GM18858 (cell line): ENCODE measurements around the gene PCDHGA11.
A peak's percentile ranks its signal among the peaks of the same experiment; 100 is the strongest.
"Not testable (repeated sequence)": the region's sequence is repeated elsewhere in the genome, so short reads cannot be mapped to it uniquely, and the experiment has no call there.

ENCODE experiments used
- ATAC-seq: cut with Tn5 transposase; IDR thresholded peaks from one replicate; pipeline ENCODE4 v1.9.1; 2021; ENCODE audit not compliant: unreplicated experiment

The PCDHGA11 gene

GRCh38 chr5:141420855-141421488 is at the start of gene PCDHGA11:
Gene PCDHGA11, plus strand, starts transcription at chr5:141421051. Its CDS starts 177 bp downstream, at chr5:141421228.
- no peak for ATAC-seq

GRCh38 chr5:141371572-141372475 is 49.0 kb upstream of the PCDHGA11 start:
- no peak for ATAC-seq

DNA sequence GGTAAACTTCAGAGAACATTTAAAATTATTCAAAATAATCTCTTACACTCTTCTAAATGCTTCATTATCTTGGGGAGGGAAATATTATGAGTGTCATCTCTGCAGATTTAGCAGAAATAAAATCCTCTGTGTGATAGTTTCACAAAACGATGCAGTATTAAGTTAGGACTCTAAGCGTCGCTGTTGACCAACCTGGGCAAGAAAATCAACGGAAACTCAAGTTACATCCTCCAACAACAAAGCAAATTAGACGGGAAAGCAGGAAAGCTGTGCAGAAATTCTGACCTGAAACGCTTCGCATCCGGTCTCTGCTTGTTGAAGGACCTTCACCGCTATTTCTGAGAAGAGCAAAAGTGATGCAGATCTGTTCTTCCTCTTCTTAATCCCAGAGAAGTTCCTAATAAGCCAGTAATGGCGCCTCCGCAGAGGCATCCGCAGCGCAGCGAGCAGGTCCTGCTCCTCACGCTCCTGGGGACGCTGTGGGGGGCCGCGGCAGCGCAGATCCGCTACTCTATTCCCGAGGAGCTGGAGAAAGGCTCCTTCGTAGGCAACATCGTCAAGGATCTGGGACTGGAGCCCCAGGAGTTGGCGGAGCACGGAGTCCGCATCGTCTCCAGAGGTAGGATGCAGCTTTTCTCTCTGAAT is 47.1 kb upstream of the PCDHGA11 start, which contains the start of gene PCDHGA6:
PCDHGA6 (plus strand) TSS at position 219 of the 645 bp plus-strand sequence; CDS start at position 412, 193 bp downstream.
- ATAC-seq = no peak

GRCh38 chr5:141374627-141375026 is 46.2 kb upstream of the PCDHGA11 start:
- no peak for ATAC-seq

- not testable (repeated sequence) for ATAC-seq
Observed at GRCh38 chr5:141375444-141376155, 45.3 kb upstream of the PCDHGA11 start.

DNA sequence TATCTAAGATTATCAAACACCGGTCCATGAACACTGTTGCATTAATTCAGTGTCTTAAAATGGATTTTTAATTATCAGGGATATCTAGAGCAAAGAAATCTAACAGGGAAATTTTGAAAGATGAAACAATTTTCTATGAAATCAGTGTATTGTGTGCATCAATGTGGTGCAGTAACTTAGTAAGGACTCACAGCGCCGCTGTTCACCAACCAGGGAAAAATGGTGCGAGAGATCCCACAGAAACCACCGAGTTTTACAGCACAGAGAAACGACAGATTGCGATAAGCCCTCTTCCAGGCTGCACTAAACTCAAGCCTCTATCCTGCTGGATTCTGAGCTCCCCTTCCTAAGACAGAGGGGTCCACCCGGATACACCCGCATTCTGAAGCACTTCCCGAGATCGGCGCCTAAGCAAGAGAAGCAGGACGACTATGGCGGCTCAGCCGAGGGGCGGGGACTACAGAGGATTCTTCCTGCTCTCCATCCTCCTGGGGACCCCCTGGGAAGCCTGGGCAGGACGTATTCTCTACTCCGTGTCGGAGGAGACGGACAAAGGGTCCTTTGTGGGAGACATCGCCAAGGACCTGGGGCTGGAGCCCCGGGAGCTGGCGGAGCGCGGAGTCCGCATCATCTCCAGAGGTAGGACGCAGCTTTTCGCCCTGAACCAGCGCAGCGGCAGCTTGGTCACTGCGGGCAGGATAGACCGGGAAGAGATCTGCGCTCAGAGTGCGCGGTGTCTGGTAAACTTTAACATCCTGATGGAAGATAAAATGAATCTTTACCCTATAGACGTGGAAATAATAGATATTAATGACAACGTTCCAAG is 38.2 kb upstream of the PCDHGA11 start, which contains the start of gene PCDHGA7:
PCDHGA7 (plus strand) TSS at position 274 of the 826 bp plus-strand sequence; CDS start at position 432, 158 bp downstream.
- ATAC-seq = no peak

- no peak for ATAC-seq
Observed at GRCh38 chr5:141383345-141383744, 37.5 kb upstream of the PCDHGA11 start.

- ATAC-seq = no peak
Observed at GRCh38 chr5:141384471-141385267, 36.2 kb upstream of the PCDHGA11 start.

GRCh38 chr5:141387557-141388311 is 33.1 kb upstream of the PCDHGA11 start, which contains the start of gene PCDHGB4:
Gene PCDHGB4, plus strand, starts transcription at chr5:141387698. Its CDS starts 187 bp downstream, at chr5:141387885.
- ATAC-seq = peak; percentile 92

GRCh38 chr5:141388661-141389060 is 32.2 kb upstream of the PCDHGA11 start:
- ATAC-seq = no peak

GRCh38 chr5:141389153-141390042 is 31.5 kb upstream of the PCDHGA11 start:
- no peak for ATAC-seq

DNA sequence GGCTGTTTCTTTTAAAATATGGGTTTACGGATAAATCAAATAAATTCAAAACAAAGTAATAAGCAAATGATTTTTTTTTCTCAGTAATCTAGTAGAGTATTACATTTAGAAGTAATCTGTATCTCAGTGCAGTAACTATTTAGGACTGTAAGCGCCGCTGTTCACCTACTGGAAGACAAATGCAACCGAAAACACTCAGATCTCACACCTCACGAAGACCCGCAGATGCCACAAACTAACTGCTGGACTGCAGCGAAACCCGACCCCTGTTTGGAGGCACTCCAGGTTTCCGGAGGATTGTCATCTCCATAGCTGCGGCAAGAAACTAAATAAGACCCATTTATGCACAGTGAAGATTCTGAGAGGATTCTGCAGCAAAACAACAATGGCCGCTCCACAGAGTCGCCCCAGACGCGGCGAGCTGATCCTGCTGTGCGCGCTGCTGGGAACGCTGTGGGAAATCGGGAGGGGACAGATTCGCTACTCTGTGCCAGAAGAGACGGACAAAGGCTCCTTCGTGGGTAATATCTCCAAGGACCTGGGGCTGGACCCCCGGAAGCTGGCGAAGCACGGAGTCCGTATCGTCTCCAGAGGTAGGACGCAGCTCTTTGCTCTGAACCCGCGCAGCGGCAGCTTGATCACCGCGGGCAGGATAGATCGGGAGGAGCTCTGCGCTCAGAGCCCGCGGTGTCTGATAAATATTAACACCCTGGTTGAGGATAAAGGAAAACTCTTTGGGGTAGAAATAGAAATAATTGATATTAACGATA is 28.2 kb upstream of the PCDHGA11 start, which contains the start of gene PCDHGA8:
PCDHGA8 (plus strand) TSS at position 205 of the 770 bp plus-strand sequence; CDS start at position 386, 181 bp downstream.
- ATAC-seq = no peak

GRCh38 chr5:141393267-141393666 is 27.6 kb upstream of the PCDHGA11 start:
- no peak for ATAC-seq

- ATAC-seq = not testable (repeated sequence)
Observed at GRCh38 chr5:141394401-141395187, 26.3 kb upstream of the PCDHGA11 start.

DNA sequence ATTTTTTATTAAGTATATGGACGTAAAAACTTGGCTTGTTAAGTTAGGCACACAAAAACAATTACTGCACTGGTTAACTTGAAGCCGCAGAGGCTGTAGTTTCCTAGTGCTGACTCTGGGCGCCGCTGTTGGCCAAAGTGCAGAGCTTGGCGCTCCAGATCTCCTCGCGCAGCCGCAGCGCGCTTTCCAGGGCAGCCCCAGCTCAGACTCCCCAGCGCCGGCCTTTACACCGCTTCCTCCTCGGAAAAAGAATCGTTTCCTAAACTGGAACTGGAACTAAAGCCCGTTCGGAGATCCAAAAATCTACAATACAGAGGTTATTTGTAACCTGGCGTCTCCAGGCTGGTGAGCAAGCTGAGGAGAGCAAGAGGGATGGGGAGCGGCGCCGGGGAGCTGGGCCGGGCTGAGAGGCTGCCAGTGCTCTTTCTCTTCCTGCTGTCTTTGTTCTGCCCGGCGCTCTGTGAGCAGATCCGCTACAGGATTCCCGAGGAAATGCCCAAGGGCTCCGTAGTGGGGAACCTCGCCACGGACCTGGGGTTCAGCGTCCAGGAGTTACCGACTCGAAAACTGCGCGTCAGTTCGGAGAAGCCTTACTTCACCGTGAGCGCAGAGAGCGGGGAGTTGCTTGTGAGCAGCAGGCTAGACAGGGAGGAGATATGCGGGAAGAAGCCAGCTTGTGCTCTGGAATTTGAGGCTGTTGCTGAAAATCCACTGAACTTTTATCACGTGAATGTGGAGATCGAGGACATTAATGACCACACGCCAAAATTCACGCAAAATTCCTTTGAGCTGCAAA is 22.9 kb upstream of the PCDHGA11 start, which contains the start of gene PCDHGB5:
PCDHGB5 (plus strand) TSS at position 192 of the 796 bp plus-strand sequence; CDS start at position 373, 181 bp downstream.
- ATAC-seq = peak; percentile 87
